K562 (cell line): ENCODE measurements around the gene AFF3. TPM values are rescaled to one million over a fixed set of nuclear protein-coding genes. Genes with fewer than 3 reads are reported as not detected.

Source experiments
- ATAC-seq: fragments of 200-7000 bp; cut with Tn5 transposase; 3 replicates; pipeline ENCODE4 v1.9.1; 2020; ENCODE audit warnings: moderate library complexity
- BruUV-seq: library from RNA; stranded (reverse); fragments of 400-500 nt; replicated peaks from 2 replicates; lab custom pipeline; 2021; lab: Mats Ljungman, UMichigan
- CTCF ChIA-PET: fragments of 300-600 bp; formaldehyde crosslinking; extraction: SDS; loops from one replicate; lab custom pipeline; 2021; ENCODE audit warnings: low intra/inter-chr PET ratio; lab: Yijun Ruan, JAX
- POLR2A ChIA-PET: fragments of 300-600, 350-650 bp; sonication (Branson Sonifier 250); formaldehyde crosslinking; extraction: SDS; loops from one replicate; lab custom pipeline; 2021; ENCODE audit warnings: antibody characterized with exemption, inconsistent platforms; lab: Yijun Ruan, JAX
- DNase-seq, 4 experiments: peaks; one replicate each; pipeline versions ENCODE4 v3.0.0 to v3.0.0-alpha.2; 2011 to 2018; ENCODE audit warnings: low spot score in 3 of 4, mixed read lengths in 3 of 4; ENCODE audit errors: extremely low read depth in 1 of 4
- FAIRE-seq: peaks from 2 replicates; lab custom pipeline; 2011; peaks lifted over from hg19 to GRCh38; lab: Jason Lieb, UNC
- H2AFZ ChIP-seq: 2 replicates; pipeline ENCODE4 v1.6.0; 2011; ENCODE audit warnings: low read depth, low read length, control low read depth, inconsistent platforms
- H3K27ac ChIP-seq: fragments of 200-600 bp; 3 replicates; pipeline ENCODE4 v1.8.0; 2011; ENCODE audit warnings: low read depth, mild to moderate bottlenecking, control low read depth, inconsistent platforms, low read length, moderate library complexity, mixed read lengths; ENCODE audit errors: extremely low read depth
- H3K27me3 ChIP-seq, 2 experiments: fragments of 300-600 bp in 1 of 2; 2 replicates in 1 of 2; 3 replicates in 1 of 2; pipeline versions ENCODE4 v1.6.0 to v1.8.0; 2011; ENCODE audit warnings: inconsistent platforms in 2 of 2, low read length in 2 of 2, mild to moderate bottlenecking in 1 of 2, mixed read lengths in 1 of 2, moderate library complexity in 1 of 2; ENCODE audit not compliant: control insufficient read depth in 2 of 2, insufficient read depth in 2 of 2
- H3K36me3 ChIP-seq: fragments of 300-600 bp; 3 replicates; pipeline ENCODE4 v1.8.0; 2011; ENCODE audit warnings: mild to moderate bottlenecking, low read length, inconsistent platforms; ENCODE audit not compliant: control insufficient read depth, insufficient read depth
- H3K4me1 ChIP-seq, 2 experiments: fragments of 200-600 bp in 1 of 2; replicated peaks in 1 of 2; 2 replicates in 1 of 2; 3 replicates in 1 of 2; pipeline versions ENCODE4 v1.5.1 to v1.8.0; 2011; ENCODE audit warnings: inconsistent platforms in 2 of 2, low read length in 2 of 2, mild to moderate bottlenecking in 1 of 2, mixed read lengths in 1 of 2, moderate library complexity in 1 of 2; ENCODE audit not compliant: control insufficient read depth in 2 of 2, insufficient read depth in 2 of 2
- H3K4me2 ChIP-seq: 2 replicates; pipeline ENCODE4 v1.6.1; 2011; ENCODE audit warnings: low read length, control low read depth, inconsistent platforms, mixed read lengths; ENCODE audit not compliant: insufficient read depth
- H3K4me3 ChIP-seq: fragments of 200-600 bp; sonication (generic), shearing (Covaris generic); 2 replicates; pipeline ENCODE4 v1.5.1; 2016; ENCODE audit warnings: control low read depth, inconsistent platforms
- H3K79me2 ChIP-seq: fragments of 200-600 bp; 3 replicates; pipeline ENCODE4 v1.8.0; 2011; ENCODE audit warnings: low read length, inconsistent platforms; ENCODE audit not compliant: control insufficient read depth, insufficient read depth
- H3K9ac ChIP-seq, 2 experiments: 2 replicates each; pipeline versions ENCODE4 v1.6.0 to v1.6.1; 2011; ENCODE audit warnings: low read depth in 2 of 2, low read length in 2 of 2, control low read depth in 1 of 2, inconsistent platforms in 1 of 2, mild to moderate bottlenecking in 1 of 2, mixed read lengths in 1 of 2; ENCODE audit not compliant: insufficient read depth in 1 of 2
- H3K9me1 ChIP-seq: one replicate; pipeline ENCODE4 v1.6.0; 2011; ENCODE audit warnings: inconsistent platforms, mild to moderate bottlenecking, low read length, moderate library complexity; ENCODE audit not compliant: control insufficient read depth, insufficient read depth
- H3K9me3 ChIP-seq: replicated peaks from 2 replicates; pipeline ENCODE4 v1.5.1; 2011; ENCODE audit warnings: low read depth, low read length, inconsistent platforms; ENCODE audit not compliant: control insufficient read depth, insufficient read depth
- H4K20me1 ChIP-seq: replicated peaks from 2 replicates; pipeline ENCODE4 v1.6.1; 2011; ENCODE audit warnings: low read length, inconsistent platforms, mixed read lengths; ENCODE audit not compliant: control insufficient read depth, insufficient read depth
- CREBBP ChIP-seq: IDR thresholded peaks from one replicate; pipeline ENCODE4 v1.6.1; 2012; ENCODE audit warnings: low read depth, mild to moderate bottlenecking, control low read depth, inconsistent platforms, low read length
- FOSL1 ChIP-seq: fragments of 200-800 bp; sonication (Bioruptor generic); conservative IDR thresholded peaks from 2 replicates; pipeline ENCODE4 v1.6.1; 2016; ENCODE audit warnings: missing genetic modification characterization, missing compliant biosample characterization
- HNRNPK ChIP-seq: fragments of 200-400 bp; formaldehyde crosslinking; IDR thresholded peaks from one replicate; pipeline ENCODE4 v1.6.1; 2018; ENCODE audit warnings: mild to moderate bottlenecking, low read depth, low read length; ENCODE audit not compliant: poor library complexity, severe bottlenecking
- HOMEZ ChIP-seq: fragments of 250-450 bp; sonication (Bioruptor Pico); IDR thresholded peaks from 2 replicates; pipeline ENCODE4 v1.4.0; 2020; ENCODE audit warnings: mild to moderate bottlenecking, moderate library complexity
- NRF1 ChIP-seq, 2 experiments: fragments of 450-650 bp; IDR thresholded peaks in 1 of 2; conservative IDR thresholded peaks in 1 of 2; 2 replicates each; pipeline ENCODE4 v1.6.1; 2014; ENCODE audit warnings: mild to moderate bottlenecking in 2 of 2
- RFX1 ChIP-seq: fragments of 450-650 bp; IDR thresholded peaks from 2 replicates; pipeline ENCODE4 v1.6.1; 2016; ENCODE audit warnings: mild to moderate bottlenecking, moderate library complexity
- SIRT6 ChIP-seq: IDR thresholded peaks from one replicate; pipeline ENCODE4 v1.6.1; 2012; ENCODE audit warnings: low read depth, mild to moderate bottlenecking, control low read depth, inconsistent platforms, low read length, moderate library complexity
- ZKSCAN8 ChIP-seq: fragments of 200-800 bp; sonication (Bioruptor generic); IDR thresholded peaks from 2 replicates; pipeline ENCODE4 v1.6.1; 2016; ENCODE audit warnings: missing genetic modification characterization, missing compliant biosample characterization
- ZNF280B ChIP-seq: fragments of 250-450 bp; sonication (Bioruptor Pico); IDR thresholded peaks from 2 replicates; pipeline ENCODE4 v1.5.1; 2021; ENCODE audit warnings: mild to moderate bottlenecking
- ZNF57 ChIP-seq: fragments of 450-650 bp; formaldehyde crosslinking; IDR thresholded peaks from 2 replicates; pipeline ENCODE4 v1.4.0; 2020; ENCODE audit warnings: mild to moderate bottlenecking, moderate library complexity
- ZNF668 ChIP-seq: fragments of 250-450 bp; sonication (Bioruptor Pico); IDR thresholded peaks from 2 replicates; pipeline ENCODE4 v1.8.0; 2022; ENCODE audit warnings: mild to moderate bottlenecking, inconsistent platforms
- ZNF764 ChIP-seq: fragments of 250-450 bp; sonication (Bioruptor Pico); IDR thresholded peaks from 2 replicates; pipeline ENCODE4 v1.4.0; 2020; ENCODE audit warnings: low read depth, mild to moderate bottlenecking, moderate library complexity
- whole genome bisulfite sequencing: fragments of 100-300 bp; shearing (Covaris generic); methylation state at CpG from one replicate; pipeline ENCODE4 v1.1.6; 2016; ENCODE audit warnings: low coverage, mixed read lengths; ENCODE audit not compliant: insufficient coverage; ENCODE audit errors: missing lambda C conversion rate; 5-methylcytosine and 5-hydroxymethylcytosine counted together
- in situ Hi-C: fragments of 300-500 bp; cut with MboI; formaldehyde crosslinking; loops from 4 replicates; pipeline ENCODE4 v1.15.0; 2018; ENCODE audit warnings: inconsistent platforms, mixed read lengths
- intact Hi-C: fragments of 100-400 bp; cut with micrococcal nuclease; formaldehyde crosslinking; loops from 2 replicates; pipeline ENCODE4 v1.14.2; 2022
- polyA plus RNA-seq, 8 experiments: library from polyadenylated mRNA; depleted of rRNA in 4 of 8; stranded (reverse) in 5 of 8; unstranded in 3 of 8; fragments of >200 nt; fragmentation: Nextera tagmentation in 2 of 8; fragmentation: Illumina TruSeq in 1 of 8; extraction: Ambion mirVana in 2 of 8; extraction: Trizol in 1 of 8; gene quantifications; 2 replicates each; pipeline versions ENCODE4 v1.2.1 to v1.2.3, GENCODE V29; 2011 to 2014; ENCODE audit warnings: inconsistent platforms in 1 of 8, missing spikeins in 1 of 8
- total RNA-seq, 7 experiments: library from RNA; depleted of rRNA in 6 of 7; stranded (reverse); fragments of >200 nt in 6 of 7; fragmentation: Illumina TruSeq in 2 of 7; extraction: Trizol in 2 of 7; gene quantifications; 2 replicates each; pipeline versions ENCODE4 v1.2.1 to v1.2.3, GENCODE V29; 2011 to 2021; ENCODE audit warnings: low replicate concordance in 1 of 7
- TF ChIP-seq, protein P1 (sequence below): fragments of 450-650 bp; formaldehyde crosslinking; IDR thresholded peaks from 2 replicates; pipeline ENCODE4 v1.4.0; 2022; ENCODE audit warnings: mild to moderate bottlenecking, moderate library complexity
- TF ChIP-seq, protein P2 (sequence below): sonication (generic); formaldehyde crosslinking; IDR thresholded peaks from 2 replicates; pipeline ENCODE4 v1.8.1; 2023; ENCODE audit warnings: missing genetic modification reagents, mild to moderate bottlenecking, borderline replicate concordance

Gene AFF3
- total and polyA plus RNA-seq, 9 of the 15 experiments (the other 6 are each of a cell fraction or from before 2014, with no cell fraction given), result 0.02 to 0.11 TPM; not detected in 7

DNA sequence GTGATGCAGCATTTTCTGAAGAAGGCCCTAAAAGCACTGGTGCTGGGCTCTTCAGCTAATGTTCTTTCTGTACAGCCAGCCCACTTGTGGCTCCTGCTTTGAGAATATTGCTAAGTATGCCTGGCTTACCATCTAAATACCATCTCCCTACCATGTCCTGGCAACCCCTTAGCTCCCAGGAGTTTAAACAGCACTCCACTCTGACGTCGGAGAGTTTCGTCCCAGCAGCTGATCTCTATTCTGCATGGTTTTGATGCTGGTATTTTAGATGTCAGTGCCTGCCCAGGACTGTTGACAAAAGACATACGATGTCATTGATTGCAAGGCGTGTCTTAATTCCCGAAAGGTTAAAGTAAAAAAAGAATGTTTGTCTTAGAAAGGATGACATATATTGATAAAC is 47.0 kb upstream of the AFF3 start:
- no peaks in the 10 kb centered on the region for H4K20me1 ChIP-seq
- intact Hi-C loops, result no loop called here
- no peak overlapping the region for H3K9ac ChIP-seq
- ATAC-seq, result no peak
- WGBS, result 3% methylated on average over 6 of the region's 6 CpGs
- H3K4me1 ChIP-seq, result peaks cover 0 to 6% of the 10 kb centered on the region in 2 experiments; a peak in 1 of 5 replicates
- H3K9me1 ChIP-seq, result no peaks in the 10 kb centered on the region
- DNase-seq, result no peak
- H3K79me2 ChIP-seq, result no peaks in the 10 kb centered on the region
- no TSS peak for BruUV-seq
- peaks cover 6 to 22% of the 10 kb centered on the region in 2 experiments; a peak in 2 of 5 replicates for H3K27me3 ChIP-seq
- H3K4me2 ChIP-seq, result no peak overlapping the region
- CTCF ChIA-PET, result no interaction called here
- H3K9me3 ChIP-seq, result no peaks in the 10 kb centered on the region
- no peak overlapping the region for H3K4me3 ChIP-seq
- POLR2A ChIA-PET, result interaction anchor here (0.6 to 1.0 kb wide), 3 partner anchors 8 to 618 kb away, joined by 3 read pairs; no protein-coding TSS in a partner anchor
- no peaks in the 10 kb centered on the region for H3K36me3 ChIP-seq
- no peak overlapping the region for H2AFZ ChIP-seq
- in situ Hi-C loops, result no loop called here
- no peak for FAIRE-seq
- no peak overlapping the region for H3K27ac ChIP-seq
- TF ChIP-seq, protein P1, sequence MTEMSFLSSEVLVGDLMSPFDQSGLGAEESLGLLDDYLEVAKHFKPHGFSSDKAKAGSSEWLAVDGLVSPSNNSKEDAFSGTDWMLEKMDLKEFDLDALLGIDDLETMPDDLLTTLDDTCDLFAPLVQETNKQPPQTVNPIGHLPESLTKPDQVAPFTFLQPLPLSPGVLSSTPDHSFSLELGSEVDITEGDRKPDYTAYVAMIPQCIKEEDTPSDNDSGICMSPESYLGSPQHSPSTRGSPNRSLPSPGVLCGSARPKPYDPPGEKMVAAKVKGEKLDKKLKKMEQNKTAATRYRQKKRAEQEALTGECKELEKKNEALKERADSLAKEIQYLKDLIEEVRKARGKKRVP, result no peak
- no peak for TF ChIP-seq RFX1
- no peak for TF ChIP-seq ZNF668 (CRISPR knock-in tag)
- TF ChIP-seq CREBBP, result no peak
- TF ChIP-seq ZKSCAN8, result no peak
- TF ChIP-seq ZNF764, result no peak
- TF ChIP-seq, protein P2, sequence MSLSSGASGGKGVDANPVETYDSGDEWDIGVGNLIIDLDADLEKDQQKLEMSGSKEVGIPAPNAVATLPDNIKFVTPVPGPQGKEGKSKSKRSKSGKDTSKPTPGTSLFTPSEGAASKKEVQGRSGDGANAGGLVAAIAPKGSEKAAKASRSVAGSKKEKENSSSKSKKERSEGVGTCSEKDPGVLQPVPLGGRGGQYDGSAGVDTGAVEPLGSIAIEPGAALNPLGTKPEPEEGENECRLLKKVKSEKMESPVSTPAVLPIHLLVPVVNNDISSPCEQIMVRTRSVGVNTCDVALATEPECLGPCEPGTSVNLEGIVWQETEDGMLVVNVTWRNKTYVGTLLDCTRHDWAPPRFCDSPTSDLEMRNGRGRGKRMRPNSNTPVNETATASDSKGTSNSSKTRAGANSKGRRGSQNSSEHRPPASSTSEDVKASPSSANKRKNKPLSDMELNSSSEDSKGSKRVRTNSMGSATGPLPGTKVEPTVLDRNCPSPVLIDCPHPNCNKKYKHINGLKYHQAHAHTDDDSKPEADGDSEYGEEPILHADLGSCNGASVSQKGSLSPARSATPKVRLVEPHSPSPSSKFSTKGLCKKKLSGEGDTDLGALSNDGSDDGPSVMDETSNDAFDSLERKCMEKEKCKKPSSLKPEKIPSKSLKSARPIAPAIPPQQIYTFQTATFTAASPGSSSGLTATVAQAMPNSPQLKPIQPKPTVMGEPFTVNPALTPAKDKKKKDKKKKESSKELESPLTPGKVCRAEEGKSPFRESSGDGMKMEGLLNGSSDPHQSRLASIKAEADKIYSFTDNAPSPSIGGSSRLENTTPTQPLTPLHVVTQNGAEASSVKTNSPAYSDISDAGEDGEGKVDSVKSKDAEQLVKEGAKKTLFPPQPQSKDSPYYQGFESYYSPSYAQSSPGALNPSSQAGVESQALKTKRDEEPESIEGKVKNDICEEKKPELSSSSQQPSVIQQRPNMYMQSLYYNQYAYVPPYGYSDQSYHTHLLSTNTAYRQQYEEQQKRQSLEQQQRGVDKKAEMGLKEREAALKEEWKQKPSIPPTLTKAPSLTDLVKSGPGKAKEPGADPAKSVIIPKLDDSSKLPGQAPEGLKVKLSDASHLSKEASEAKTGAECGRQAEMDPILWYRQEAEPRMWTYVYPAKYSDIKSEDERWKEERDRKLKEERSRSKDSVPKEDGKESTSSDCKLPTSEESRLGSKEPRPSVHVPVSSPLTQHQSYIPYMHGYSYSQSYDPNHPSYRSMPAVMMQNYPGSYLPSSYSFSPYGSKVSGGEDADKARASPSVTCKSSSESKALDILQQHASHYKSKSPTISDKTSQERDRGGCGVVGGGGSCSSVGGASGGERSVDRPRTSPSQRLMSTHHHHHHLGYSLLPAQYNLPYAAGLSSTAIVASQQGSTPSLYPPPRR (CRISPR knock-in tag), result no peak
- TF ChIP-seq SIRT6, result no peak
- TF ChIP-seq ZNF57, result no peak
- no peak for TF ChIP-seq HNRNPK
- no peak for TF ChIP-seq FOSL1 (tag)
- no peak for TF ChIP-seq ZNF280B (CRISPR knock-in tag)
- TF ChIP-seq HOMEZ (CRISPR knock-in tag), result no peak
- TF ChIP-seq NRF1 (conservative IDR thresholded peaks at IDR 0.05 in 1 of 2, IDR thresholded peaks at IDR 0.05 in 1 of 2), result no peak
